H1 (cell line): ENCODE measurements around the gene LARP6. TPM values are rescaled to one million over a fixed set of nuclear protein-coding genes. Genes with fewer than 3 reads are reported as not detected.

Experiments
- ATF2 ChIP-seq: IDR thresholded peaks from 2 replicates; pipeline ENCODE4 v1.6.1; 2012; ENCODE audit warnings: low read length, inconsistent platforms
- POLR2A ChIP-seq, 2 experiments: IDR thresholded peaks; 1 replicate in 1 of 2; 2 replicates in 1 of 2; pipeline ENCODE4 v1.6.1; 2011; ENCODE audit warnings: low read depth in 2 of 2, low read length in 2 of 2, mild to moderate bottlenecking in 2 of 2; ENCODE audit errors: control extremely low read depth in 1 of 2
- polyA plus RNA-seq, 7 experiments: library from polyadenylated mRNA; depleted of rRNA in 3 of 7; stranded (reverse) in 5 of 7; unstranded in 2 of 7; fragments of >200 nt in 5 of 7; fragments of 200-250 nt in 2 of 7; gene quantifications; 1 replicate in 5 of 7; 2 replicates in 1 of 7; 4 replicates in 1 of 7; pipeline versions ENCODE4 v1.2.1 to v1.2.3, GENCODE V29; 2011 to 2013; ENCODE audit warnings: missing spikeins in 2 of 7, mixed read lengths in 2 of 7
- total RNA-seq: library from RNA; stranded (reverse); fragmentation: NEBNext Ultra II Directional; extraction: Animal tissue kit (Norgen Biotek cat#: 25700); gene quantifications from 2 replicates; pipeline ENCODE4 v1.2.1, GENCODE V29; 2021

LARP6 gene
- total and polyA plus RNA-seq, 2 of the 8 experiments (the other 6 are each of a cell fraction or from before 2014, with no cell fraction given), result 21.0 to 24.7 TPM

- TF ChIP-seq ATF2 (no peak), POLR2A (IDR thresholded peaks at IDR 0.05; ENCODE audit: control extremely low read depth in 1 of 2, low read depth in 2 of 2, low read length in 2 of 2) (no peak)
Measured at GRCh38 chr15:70876011-70876410, 22.1 kb upstream of the LARP6 start (continued).
